NCI-H2171 treated with DMSO at 0.1 percent for 48 hours (cell line): ENCODE data around the gene THAP4.
A peak's percentile ranks its signal among the peaks of the same experiment; 100 is the strongest.
"Not testable (repeated sequence)": the region's sequence is repeated elsewhere in the genome, so short reads cannot be mapped to it uniquely, and the experiment has no call there.

Experiments
- DNase-seq: peaks from one replicate; lab custom pipeline; 2025; lab: John Stamatoyannopoulos, UW

THAP4 gene

DNA sequence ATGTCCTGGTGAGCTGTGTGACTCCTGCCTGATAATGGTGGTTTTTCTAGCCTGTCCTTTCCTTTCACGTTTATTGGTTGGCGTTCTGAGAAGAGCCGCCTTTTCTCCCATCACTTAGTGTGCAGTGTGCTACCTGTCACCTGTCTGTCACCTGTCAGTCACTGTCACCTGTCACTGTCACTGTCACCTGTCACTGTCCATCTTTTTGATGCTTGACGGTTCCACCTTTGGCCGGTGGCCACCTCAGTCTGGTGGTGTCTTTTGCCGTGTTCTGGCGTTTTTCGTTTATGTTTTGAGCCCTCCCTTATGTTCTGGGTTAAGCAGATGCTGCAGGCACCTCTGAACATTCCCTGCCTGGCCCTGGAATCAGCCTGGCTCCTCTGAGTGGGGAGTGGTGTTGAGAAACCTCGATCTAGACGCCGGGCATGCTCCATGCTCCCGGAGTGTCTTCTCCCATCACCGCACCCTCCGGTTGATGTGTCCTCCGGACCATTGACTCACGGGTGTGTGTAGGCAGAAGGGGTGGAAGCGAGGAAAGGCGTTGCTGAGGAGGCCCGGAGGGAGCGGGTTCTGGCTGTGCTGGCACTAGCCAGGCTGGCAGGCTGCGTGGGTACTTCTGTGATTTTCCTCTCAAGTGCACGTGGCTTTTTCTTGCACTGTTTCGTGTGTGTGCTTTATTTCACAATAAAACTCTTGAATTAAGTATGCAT is 28.9 kb upstream of the THAP4 start:
- no peak for DNase-seq

DNA sequence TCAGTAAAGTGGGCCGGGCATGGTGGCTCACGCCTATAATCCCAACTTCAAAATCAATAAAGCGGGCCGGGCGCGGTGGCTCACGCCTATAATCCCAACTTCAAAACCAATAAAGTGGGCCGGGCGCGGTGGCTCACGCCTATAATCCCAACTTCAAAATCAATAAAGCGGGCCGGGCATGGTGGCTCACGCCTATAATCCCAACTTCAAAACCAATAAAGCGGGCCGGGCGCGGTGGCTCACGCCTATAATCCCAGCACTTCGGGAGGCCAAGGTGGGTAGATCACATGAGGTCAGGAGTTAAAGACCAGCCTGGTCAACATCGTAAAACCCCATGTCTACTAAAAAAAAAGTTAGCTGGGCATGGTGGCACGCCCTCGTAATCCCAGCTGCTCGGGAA is 25.8 kb upstream of the THAP4 start:
- not testable (repeated sequence) for DNase-seq

DNA sequence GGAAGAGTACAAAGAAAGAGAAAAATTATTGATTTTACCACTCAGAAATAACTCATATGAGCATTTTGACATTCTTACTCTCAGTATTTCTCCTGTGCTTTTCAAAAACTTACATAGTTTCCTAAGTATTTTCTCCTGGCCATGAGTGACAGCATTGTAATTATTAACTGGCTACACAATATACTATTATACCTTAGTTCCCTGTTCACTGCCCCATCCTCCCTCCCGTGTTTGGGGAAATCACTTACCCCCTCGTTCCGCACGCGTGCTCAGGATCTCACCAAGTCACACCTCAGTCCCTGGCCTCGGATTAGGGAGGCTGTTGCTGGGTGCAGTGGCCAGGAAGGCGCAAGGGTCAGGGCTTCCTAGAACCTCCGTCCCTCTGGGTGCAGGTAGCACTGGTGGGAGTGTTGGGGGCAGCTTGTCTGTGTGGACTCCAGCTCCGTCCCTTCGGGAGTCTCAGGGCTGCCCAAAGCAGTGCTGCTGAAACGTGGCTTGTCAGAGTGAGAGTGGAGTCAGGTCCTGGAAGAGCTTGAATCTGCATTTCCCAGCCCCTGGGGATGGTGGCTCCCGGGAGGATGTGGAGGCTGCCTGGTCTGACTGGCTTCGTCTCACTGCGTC is 23.7 kb upstream of the THAP4 start:
- no peak for DNase-seq

DNA sequence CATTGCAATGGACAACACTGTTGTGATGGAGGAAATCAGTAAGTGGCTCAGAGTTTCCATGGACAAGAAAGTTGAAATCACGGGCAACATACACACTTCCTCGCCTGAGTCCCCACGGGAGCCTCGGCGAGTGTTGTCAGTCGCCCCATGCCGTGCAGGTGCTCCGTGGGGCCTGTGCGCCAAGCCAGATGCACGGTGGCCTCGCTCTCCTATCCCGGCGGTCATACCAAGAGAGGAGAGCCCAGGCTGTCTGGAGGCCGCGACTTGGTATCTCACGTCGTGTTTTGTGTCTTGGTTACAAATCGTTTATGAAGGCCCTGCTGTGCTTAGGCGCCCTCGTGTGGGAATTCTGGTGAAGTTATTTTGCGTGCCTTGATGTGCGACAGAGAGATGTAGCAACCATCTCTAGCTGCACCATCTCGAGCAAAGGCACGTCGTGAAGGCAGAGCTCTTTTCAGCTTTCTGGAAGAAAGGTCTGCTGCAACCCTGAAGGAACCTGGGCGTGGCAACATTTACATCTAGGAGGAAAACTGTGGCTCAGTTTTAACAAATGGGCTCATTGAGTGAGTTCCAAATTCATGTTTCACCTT is 22.3 kb upstream of the THAP4 start:
- DNase-seq = peak; percentile 4

DNA sequence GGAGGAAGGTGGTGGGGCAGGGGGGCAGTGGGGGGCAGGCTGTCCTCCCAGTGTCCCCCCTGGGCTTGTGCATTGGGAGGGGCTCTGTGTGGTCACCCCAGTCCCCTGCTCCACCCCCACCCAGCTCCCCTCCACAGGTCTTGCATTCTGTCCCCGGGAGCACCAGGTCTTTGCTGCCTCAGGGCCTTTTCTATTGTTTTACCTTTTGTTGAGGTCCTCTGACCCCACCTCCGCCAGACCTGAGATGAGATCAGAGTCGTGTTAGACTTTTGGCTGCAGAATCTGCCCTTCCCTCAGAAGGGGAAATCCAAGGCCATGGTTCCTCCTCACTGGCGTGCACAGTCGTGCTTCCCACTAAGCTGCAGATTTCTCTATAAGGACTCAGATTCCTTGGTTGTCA is 21.3 kb upstream of the THAP4 start:
- DNase-seq = no peak

DNA sequence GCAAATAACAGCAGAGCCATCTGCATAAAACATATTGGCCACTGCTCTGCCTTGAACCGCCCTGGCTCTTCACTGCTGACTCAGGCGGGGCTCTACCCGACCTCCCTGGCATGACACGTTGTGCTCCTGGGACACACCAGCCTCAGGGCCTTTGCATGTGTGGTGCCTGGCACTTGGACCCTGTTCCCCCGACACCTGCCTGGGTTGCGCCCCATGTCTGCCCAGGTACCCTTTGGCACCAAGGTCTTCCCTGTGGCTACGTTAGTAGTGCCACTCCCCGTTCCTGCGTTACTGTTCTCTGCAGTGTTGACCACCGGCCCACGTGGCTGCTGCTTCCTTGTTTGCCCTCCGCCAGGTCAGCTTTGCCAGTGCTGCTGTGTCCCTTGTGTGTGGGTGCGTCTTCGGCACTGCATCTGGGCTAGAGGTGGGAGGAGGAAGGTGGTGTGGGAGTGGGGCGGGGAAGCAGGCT is 20.9 kb upstream of the THAP4 start:
- no peak for DNase-seq

DNA sequence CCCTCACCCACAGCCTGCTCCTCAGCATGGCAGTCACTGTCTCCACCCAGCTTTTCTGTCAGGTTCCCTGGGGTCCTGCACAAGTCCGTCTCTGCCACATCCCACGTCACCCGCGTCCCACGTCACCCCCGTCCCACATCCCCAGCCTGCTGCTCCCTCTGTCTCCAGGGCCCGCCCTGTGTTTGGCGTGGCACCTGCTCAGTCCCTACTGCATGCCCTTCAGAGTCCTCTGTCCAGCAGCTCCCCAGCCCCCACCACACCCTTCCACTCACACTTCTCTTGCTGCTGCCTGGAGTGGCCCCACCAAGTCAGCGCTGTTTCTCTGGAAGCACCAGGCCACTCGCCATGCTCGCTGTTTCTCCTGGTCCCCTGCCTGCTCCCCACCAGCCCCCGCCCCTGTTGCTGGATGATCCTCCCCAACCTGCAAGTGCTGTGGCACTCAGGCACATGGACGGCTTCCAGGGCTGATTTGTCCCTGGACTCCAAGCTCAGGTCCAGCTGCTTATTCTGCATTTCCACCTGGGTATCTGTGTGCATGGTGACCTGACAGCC is 19.3 kb upstream of the THAP4 start:
- DNase-seq = no peak

DNA sequence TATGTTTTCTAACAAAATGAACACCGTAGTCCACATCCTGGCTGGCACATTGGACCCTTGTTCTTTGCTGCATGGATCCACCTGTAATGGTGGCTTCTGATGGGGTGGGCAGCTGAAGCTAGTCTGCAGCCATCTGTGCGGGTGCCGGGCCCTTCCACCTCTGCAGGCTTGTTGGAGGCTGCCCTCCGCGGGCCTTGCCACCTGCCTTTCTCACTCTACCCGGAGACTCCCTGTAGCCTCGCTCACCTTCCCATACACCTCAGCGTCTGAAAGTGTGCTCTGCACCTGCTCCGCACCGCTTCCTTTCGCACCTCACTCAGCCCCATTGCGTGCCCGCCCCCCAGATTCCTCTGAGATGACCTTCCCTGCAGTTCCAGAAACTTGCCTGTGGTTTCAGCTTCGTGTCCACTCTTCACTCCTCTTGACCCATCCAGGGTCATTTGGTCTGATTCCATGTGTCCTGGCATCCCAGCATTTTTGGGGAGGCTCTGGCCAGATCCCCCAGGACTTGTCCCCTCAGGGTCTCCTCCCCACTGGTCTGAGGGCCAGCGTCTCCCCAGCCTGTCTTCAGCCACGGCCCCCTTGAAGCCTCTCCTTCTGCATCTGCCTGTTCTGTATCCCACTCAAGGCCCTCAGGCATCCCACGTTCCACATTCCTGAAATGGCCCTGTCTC is 18.7 kb upstream of the THAP4 start:
- no peak for DNase-seq

DNA sequence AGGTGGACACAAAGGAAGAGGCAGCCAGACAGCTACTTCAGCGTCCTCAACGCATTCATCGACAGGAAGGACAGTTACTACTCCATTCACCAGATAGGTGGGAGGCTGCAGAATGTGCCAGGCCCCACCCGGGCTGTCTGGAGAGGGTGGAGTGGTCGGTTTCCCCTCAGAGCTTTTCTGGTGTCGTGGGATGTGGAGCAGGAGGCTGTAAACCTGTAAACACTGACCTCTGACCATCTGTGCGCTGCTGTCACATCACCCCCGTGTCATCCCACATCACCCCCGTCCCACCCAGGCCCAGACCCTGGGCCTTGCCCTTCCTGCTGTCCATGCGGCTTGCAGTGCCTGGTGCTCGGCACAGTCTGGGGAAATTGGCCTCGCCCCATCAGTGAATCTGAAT is 17.6 kb upstream of the THAP4 start:
- DNase-seq = no peak

DNA sequence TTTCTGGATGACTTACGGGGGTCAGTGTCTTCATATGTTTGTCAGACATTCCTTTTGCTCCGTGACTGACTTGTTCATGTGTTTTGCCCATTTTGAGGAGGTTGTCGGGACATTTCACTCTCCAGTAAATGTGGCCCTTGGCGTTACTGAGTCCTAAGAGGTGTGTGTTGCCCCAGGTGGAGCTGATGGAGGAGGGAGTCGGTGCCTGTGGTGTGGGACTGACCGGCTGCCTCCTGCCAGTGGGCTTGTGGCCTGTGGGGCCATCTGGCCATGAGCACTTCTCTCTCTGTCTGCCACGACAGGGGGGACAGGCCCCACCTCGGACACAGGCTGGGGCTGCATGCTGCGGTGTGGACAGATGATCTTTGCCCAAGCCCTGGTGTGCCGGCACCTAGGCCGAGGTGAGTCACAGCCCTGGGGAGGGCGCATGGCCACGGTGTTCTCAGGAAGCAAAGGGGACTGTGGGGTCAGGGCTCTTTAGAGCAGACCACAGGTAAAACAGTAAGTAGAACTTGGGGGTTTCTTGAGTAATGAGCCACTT is 16.3 kb upstream of the THAP4 start:
- no peak for DNase-seq

DNA sequence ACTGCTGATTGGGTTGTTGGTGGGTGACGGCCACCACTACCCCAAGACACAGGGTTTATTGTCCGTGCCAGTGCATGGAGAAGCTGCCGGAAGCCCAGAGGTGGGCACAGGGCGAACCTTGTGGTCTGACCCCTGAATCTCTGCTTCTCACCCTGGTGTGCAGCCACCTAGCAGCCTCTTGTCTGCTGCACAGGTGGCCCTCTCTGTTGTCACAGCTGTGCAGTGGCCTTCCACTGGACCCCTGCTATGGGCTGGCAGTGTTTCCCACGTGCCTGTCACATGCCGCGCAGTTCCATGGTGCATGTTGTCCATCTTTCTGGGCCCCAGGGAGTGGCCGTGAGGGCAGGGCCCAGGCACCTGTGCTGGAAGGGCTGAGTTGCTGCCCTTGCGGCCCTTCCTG is 15.8 kb upstream of the THAP4 start:
- DNase-seq = no peak

DNA sequence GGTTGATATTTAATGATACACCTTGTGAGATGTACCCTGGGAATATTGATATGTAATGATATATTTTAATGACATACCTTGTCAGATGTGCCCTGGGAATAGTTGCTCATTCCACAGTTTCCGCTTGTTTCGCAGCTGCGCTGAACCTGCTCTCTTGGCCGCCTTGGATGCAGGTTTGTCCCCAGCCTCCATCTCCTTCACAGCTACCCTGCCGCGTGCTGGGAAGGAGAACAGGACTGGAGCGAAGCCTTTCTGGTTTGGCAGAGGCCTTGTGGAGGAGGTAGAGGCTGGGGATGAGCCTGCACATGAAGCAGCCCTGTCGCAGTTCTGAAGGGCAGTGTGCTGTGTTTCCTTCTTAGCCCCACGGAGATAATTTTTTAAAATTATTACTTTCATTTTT is 15.2 kb upstream of the THAP4 start:
- DNase-seq = no peak

DNA sequence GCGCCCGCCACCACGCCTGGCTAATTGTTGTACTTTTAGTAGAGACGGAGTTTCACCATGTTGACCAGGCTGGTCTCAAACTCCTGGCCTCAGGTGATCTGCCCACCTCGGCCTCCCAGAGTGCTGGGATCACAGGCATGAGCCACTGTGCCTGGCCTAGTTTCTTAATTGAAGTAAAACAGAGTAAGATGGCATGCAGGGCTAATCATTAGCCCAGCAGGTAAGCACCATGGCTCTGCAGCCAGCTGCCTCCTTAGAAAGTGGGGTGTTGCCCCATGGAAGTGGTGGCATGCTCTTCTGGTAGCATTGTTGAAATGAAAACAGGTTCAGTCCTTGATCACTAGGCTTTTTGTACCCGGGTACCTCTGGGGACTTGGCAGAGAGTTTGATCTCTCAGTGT is 13.0 kb upstream of the THAP4 start:
- no peak for DNase-seq

DNA sequence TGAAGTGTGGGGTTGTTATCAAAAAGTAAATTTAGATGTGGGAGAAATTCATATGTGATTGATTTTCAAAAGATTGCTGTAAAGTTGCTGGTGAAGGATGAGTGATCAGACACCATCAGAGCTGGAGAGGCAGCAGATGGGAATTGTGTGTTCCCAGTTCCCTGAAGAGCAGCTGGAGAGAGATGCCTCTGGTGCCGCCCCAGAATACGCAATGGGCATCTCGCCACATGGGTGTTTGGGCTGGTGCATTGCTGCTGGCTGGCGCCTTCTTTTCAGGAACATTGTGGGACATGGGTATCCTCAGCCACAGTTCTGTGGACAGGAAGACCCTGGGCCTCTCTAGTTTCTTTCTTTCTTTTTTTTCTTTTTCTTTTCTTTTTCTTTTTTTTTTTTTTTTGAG is 12.4 kb upstream of the THAP4 start:
- DNase-seq = peak; percentile 43

DNA sequence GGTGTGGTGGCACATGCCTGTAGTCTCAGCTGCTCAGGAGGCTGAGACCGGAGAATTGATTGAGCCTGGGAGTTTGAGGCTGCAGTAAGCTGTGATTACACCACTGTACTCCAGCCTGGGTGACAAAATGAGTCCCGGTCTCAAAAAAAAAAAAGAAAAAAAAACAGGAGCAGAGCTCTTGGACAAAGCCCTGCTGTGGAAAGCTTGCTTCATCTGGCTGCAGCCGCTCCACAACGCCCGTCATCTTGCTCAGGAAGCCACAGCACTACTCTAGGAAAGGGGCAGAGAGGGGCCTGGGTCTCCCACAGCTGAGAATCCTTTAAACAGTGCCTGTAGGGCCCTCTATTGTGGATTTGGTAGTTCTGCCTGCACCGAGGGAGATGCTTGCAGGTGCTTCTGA is 11.5 kb upstream of the THAP4 start:
- DNase-seq = no peak

DNA sequence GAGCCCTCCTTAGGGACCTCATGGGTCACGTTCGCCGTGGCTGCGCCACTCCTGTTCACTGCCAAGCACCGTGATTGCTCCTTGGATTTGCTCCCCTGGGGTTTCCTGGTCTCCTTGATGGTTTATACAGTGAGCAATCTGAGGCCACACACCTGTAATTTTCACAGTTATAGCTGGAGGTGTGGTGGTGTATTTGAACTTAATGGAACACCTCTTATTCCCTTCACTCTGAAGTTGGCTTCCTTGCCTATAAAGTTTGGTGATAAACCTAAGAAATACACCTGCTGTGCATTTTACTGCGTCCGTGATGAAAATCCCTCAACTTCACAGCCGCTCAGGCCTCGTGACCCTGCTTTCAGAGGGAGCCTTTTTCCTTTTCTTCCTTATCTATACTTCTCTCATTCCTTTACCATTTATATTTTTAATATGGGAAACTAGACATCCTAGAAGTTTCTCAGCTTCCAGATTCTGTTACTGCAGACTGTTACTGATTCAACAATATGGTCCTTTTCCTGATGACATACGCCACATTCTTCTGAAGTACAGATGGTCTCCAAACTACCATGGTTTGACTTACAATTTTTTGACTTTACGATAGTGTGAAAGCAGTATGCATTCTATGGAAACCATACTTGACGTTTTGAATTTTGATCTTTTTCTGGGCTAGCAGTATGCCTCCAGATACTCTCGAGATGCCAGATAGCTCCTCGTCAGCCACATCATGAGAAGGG is 9.1 kb upstream of the THAP4 start:
- no peak for DNase-seq

DNA sequence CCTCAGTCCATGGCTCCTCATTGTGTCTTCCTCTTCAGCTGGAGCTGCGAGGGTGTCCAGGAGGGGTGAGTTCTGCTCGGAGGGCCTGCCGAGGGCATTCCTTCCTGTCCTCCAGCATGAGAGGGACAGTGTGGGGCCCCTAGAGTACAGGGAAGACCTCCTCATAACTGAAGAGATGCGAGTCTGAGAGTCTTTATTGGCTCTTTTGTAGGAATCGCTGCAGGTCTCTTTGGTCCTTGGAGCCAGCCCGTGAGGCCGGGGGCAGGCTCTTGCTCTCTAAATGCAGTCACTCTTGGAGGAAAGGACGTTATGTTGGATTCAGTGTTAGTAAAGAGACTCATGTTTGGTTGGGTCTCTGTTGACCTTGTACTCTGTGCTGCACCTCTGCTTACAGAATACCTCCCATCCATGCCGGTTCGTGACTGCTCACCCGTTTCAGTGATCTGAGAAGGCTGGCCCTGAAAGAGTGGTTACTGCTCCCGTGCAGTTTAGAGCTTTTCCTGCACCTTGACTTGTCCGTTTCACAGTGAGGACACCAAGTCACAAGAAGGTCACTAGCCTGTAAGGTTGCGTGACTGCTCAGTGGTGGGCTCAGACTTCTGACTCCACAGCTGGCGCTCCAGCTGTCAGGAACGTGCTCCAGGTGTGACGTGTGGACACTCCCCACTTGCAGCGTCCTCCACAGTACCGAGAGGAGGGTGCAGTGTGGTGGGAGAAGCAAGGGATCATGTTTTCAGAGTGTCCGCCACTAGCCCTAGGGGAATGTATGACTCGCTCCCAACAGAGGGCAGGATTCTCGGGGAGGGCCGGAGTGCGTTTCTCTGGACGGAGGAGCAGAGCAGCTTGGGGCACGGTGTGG is 8.3 kb upstream of the THAP4 start:
- no peak for DNase-seq

DNA sequence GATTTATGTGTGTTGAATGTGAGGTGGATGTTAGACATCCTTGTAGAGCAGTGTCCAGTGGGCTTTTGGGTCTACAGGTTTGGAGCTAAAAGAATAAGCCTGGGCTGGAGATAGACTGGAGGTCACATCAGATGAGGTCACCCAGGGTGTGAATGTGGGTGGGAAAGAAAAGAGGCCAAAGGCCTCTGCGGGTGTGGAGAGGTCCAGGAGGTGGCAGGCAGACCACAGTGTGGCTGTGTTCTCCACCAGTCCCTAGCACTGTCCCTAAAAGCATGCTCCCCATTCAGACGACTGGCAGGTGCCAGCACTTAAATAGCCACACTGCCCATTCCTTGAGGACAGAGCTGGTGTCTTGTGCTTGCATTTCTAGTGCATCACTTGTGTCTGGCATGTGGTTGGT is 4.7 kb upstream of the THAP4 start:
- DNase-seq = no peak

DNA sequence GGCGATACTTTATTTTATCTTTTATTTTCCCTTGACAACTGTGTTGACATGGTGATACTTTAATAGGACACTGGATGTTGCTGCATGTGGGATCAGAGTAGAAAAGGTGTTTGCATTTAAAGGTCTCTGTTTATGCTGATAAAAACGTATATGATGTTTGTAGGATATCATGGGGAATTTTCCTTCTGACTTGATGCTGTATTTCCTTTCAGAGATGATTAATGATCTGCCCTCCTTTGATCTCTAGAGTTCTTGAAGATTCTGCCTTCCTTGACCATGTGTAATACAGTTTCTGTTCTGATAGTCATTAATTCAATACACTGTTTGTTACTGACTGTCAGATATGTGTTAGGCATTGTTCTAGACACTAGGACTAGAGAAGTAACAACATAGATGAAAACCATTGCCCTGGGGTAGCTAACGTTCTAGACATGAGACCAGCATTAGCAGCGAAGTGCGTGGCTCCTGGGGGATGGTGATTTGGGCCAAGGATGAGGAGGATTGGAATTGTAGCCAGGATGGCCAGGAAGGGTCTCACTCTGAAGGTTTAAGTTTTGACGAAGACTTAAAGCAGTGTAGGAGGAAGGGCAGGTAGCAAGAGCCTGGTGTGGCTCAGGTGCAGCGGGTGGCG is 3.3 kb upstream of the THAP4 start:
- DNase-seq = no peak

DNA sequence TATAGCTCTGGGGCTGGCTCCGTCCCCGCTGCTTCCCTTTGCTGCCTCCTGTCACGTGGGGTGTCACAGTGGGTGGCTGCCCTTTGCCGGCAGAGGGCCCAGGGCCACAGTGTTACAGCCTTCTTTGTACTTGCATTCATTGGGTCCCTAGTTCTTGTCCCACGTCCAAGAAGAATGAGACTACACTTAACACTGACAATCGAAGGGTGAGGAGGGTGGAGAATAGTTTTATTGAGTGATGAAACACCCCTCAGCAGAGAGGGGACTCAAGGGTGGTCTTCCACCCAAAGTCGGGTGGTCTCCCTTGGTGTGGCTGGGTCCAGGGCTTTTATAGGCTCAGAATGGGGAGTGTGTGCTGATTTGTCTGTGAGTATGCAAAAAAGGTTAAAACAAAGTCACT is 2.4 kb upstream of the THAP4 start:
- no peak for DNase-seq
